Activated CD8-positive, alpha-beta T cell treated with anti-CD3 and anti-CD28 coated beads for 36 hours (primary cell): ENCODE measurements around the gene ZDHHC18. TPM values are rescaled to one million over a fixed set of nuclear protein-coding genes. Genes with fewer than 3 reads are reported as not detected.
A peak's percentile ranks its signal among the peaks of the same experiment; 100 is the strongest.
"Not testable (repeated sequence)": the region's sequence is repeated elsewhere in the genome, so short reads cannot be mapped to it uniquely, and the experiment has no call there.

Experiments
- ATAC-seq: fragments of 200-7000 bp; cut with Tn5 transposase; one replicate; pipeline ENCODE4 v1.10.0; 2021; ENCODE audit warnings: mild to moderate bottlenecking, moderate library complexity
- CTCF ChIA-PET: fragments of 350-600 bp; sonication (Branson Sonifier 250); formaldehyde crosslinking; loops from one replicate; lab custom pipeline; 2021; ENCODE audit warnings: antibody characterized with exemption; lab: Charles Lee
- POLR2A ChIA-PET: fragments of 350-600 bp; sonication (Branson Sonifier 250); formaldehyde crosslinking; loops from one replicate; lab custom pipeline; 2021; ENCODE audit warnings: antibody characterized with exemption; lab: Charles Lee
- DNase-seq: peaks from one replicate; pipeline ENCODE4 v3.0.0-alpha.2; 2020
- H3K27ac Mint-ChIP-seq: one replicate; pipeline ENCODE4 v1.8.0; 2021; ENCODE audit warnings: mild to moderate bottlenecking, mixed read lengths
- H3K27me3 Mint-ChIP-seq: one replicate; pipeline ENCODE4 v1.8.0; 2021; ENCODE audit warnings: mixed read lengths
- H3K36me3 Mint-ChIP-seq: one replicate; pipeline ENCODE4 v1.8.0; 2021; ENCODE audit warnings: low read depth, mixed read lengths
- H3K4me1 Mint-ChIP-seq: one replicate; pipeline ENCODE4 v1.8.0; 2021; ENCODE audit warnings: low read depth, mixed read lengths
- H3K4me3 Mint-ChIP-seq: one replicate; pipeline ENCODE4 v1.8.0; 2021; ENCODE audit warnings: mild to moderate bottlenecking, moderate library complexity, mixed read lengths
- H3K9me3 Mint-ChIP-seq: one replicate; pipeline ENCODE4 v1.8.0; 2021; ENCODE audit warnings: mixed read lengths
- CTCF ChIP-seq: fragments of 200-600 bp; IDR thresholded peaks from one replicate; pipeline ENCODE4 v1.8.0; 2022; ENCODE audit warnings: antibody characterized with exemption, mild to moderate bottlenecking
- intact Hi-C: fragments of 100-400 bp; cut with micrococcal nuclease; formaldehyde crosslinking; loops from one replicate; pipeline ENCODE4 v1.10.0; 2022
- total RNA-seq, 2 experiments: library from RNA; stranded (reverse); gene quantifications; one replicate each; pipeline ENCODE4 v1.2.3, GENCODE V29; 2021

Gene ZDHHC18
- total RNA-seq, 2 experiments from 2014 or later, result 55.0 to 61.3 TPM

GRCh38 chr1:26838474-26839338 is 12.2 kb downstream of the ZDHHC18 start:
- ATAC-seq (peak; percentile 91), DNase-seq (peak; percentile 73)
- Mint-ChIP-seq H3K4me3 (no peak overlapping the region), H3K4me1 (peaks cover 27% of the 10 kb centered on the region), H3K27me3 (no peaks in the 10 kb centered on the region), H3K36me3 (peaks cover 51% of the 10 kb centered on the region), H3K9me3 (no peaks in the 10 kb centered on the region), H3K27ac (peak overlapping the region; percentile 85)
- intact Hi-C loops, result no loop called here
- CTCF ChIA-PET, result interaction anchor here (0.8 to 2.1 kb wide), 5 partner anchors 8 to 62 kb away, joined by 3 to 9 read pairs (median 4); partner anchors contain the start of gene GPATCH3
- POLR2A ChIA-PET, result interaction anchor here (0.6 to 2.5 kb wide), 7 partner anchors 12 to 51 kb away, joined by 3 to 12 read pairs (median 4); partner anchors contain the start of genes GPN2 and ZDHHC18
- TF ChIP-seq CTCF, result no peak

GRCh38 chr1:26839339-26839722 is 12.8 kb downstream of the ZDHHC18 start:
- Mint-ChIP-seq H3K4me1 (peaks cover 24% of the 10 kb centered on the region), H3K9me3 (no peaks in the 10 kb centered on the region), H3K4me3 (no peak overlapping the region), H3K27ac (peak overlapping the region; percentile 85), H3K36me3 (peaks cover 50% of the 10 kb centered on the region), H3K27me3 (no peaks in the 10 kb centered on the region)
- DNase-seq (no peak), ATAC-seq (no peak)
- CTCF ChIA-PET, result interaction anchor here (0.8 to 2.1 kb wide), 4 partner anchors 9 to 61 kb away, joined by 3 to 9 read pairs (median 6); partner anchors contain the start of gene GPATCH3
- POLR2A ChIA-PET, result interaction anchor here (0.9 to 2.5 kb wide), 6 partner anchors 13 to 291 kb away, joined by 3 to 12 read pairs (median 4); partner anchors contain the start of genes GPN2 and ZDHHC18
- intact Hi-C loops, result no loop called here
- no peak for TF ChIP-seq CTCF

GRCh38 chr1:26839779-26840178 is 13.3 kb downstream of the ZDHHC18 start:
- Mint-ChIP-seq H3K9me3 (no peaks in the 10 kb centered on the region), H3K4me3 (no peak overlapping the region), H3K4me1 (peaks cover 22% of the 10 kb centered on the region), H3K27ac (peak overlapping the region; percentile 85), H3K27me3 (no peaks in the 10 kb centered on the region), H3K36me3 (peaks cover 49% of the 10 kb centered on the region)
- ChIA-PET POLR2A (interaction anchor here (1.0 to 2.5 kb wide), 4 partner anchors 18 to 291 kb away, joined by 3 to 12 read pairs (median 4); partner anchors contain the start of gene GPN2), CTCF (no interaction called here)
- ATAC-seq (no peak), DNase-seq (no peak)
- intact Hi-C loops, result no loop called here
- TF ChIP-seq CTCF, result no peak

- Mint-ChIP-seq H3K27me3 (no peaks in the 10 kb centered on the region), H3K9me3 (no peaks in the 10 kb centered on the region), H3K4me3 (no peak overlapping the region), H3K4me1 (peaks cover 5% of the 10 kb centered on the region), H3K36me3 (peaks cover 33% of the 10 kb centered on the region), H3K27ac (no peak overlapping the region)
- no peak for TF ChIP-seq CTCF
- DNase-seq (no peak), ATAC-seq (no peak)
- CTCF ChIA-PET, result no interaction called here
- intact Hi-C loops, result no loop called here
- POLR2A ChIA-PET, result no interaction called here
Measured at GRCh38 chr1:26844424-26845196, 18.1 kb downstream of the ZDHHC18 start.

- ATAC-seq, H3K9me3 Mint-ChIP-seq, H3K27me3 Mint-ChIP-seq, H3K4me1 Mint-ChIP-seq, intact Hi-C loops, DNase-seq, H3K4me3 Mint-ChIP-seq: not testable (repeated sequence)
- peak overlapping the region; percentile 22 for H3K27ac Mint-ChIP-seq
- ChIA-PET POLR2A (interaction anchor here (2.0 kb wide), 1 partner anchor 14 kb away, joined by 4 read pairs; no protein-coding TSS in a partner anchor), CTCF (interaction anchor here (1.0 kb wide), 1 partner anchor 36 kb away, joined by 3 read pairs; no protein-coding TSS in a partner anchor)
- H3K36me3 Mint-ChIP-seq, result peaks cover 48% of the 10 kb centered on the region
Measured at GRCh38 chr1:26847826-26848225, 21.3 kb downstream of the ZDHHC18 start.
